Astrocyte (in vitro differentiated cells and primary cell): Measurements from ENCODE around the gene MAP3K14.

Experiments
- CTCF ChIP-seq: IDR thresholded peaks from 2 replicates; pipeline ENCODE4 v1.5.1; 2011; ENCODE audit warnings: low read depth, mild to moderate bottlenecking, inconsistent platforms, low read length, moderate library complexity; ENCODE audit not compliant: insufficient read depth
- EZH2 ChIP-seq: IDR thresholded peaks from 2 replicates; pipeline ENCODE4 v1.6.1; 2012; ENCODE audit warnings: mild to moderate bottlenecking, low read length, inconsistent platforms; ENCODE audit not compliant: insufficient read depth

GRCh38 chr17:45223539-45224528, 93.0 kb downstream of the MAP3K14 start:
- no peak for TF ChIP-seq CTCF
- TF ChIP-seq EZH2: no peak
